Pons (tissue), 1 donor: ENCODE measurements around the gene TMEM253.
A peak's percentile ranks its signal among the peaks of the same experiment; 100 is the strongest.

Source experiments
- DNase-seq: peaks from one replicate; pipeline ENCODE4 v3.0.0-alpha.2; 2016; ENCODE audit warnings: low spot score

The TMEM253 gene

GRCh38 chr14:21100931-21101330, at the start of gene TMEM253:
Gene TMEM253 (plus strand): TSS chr14:21101066. CDS start chr14:21101344, 278 bp downstream.
- DNase-seq = no peak

DNA sequence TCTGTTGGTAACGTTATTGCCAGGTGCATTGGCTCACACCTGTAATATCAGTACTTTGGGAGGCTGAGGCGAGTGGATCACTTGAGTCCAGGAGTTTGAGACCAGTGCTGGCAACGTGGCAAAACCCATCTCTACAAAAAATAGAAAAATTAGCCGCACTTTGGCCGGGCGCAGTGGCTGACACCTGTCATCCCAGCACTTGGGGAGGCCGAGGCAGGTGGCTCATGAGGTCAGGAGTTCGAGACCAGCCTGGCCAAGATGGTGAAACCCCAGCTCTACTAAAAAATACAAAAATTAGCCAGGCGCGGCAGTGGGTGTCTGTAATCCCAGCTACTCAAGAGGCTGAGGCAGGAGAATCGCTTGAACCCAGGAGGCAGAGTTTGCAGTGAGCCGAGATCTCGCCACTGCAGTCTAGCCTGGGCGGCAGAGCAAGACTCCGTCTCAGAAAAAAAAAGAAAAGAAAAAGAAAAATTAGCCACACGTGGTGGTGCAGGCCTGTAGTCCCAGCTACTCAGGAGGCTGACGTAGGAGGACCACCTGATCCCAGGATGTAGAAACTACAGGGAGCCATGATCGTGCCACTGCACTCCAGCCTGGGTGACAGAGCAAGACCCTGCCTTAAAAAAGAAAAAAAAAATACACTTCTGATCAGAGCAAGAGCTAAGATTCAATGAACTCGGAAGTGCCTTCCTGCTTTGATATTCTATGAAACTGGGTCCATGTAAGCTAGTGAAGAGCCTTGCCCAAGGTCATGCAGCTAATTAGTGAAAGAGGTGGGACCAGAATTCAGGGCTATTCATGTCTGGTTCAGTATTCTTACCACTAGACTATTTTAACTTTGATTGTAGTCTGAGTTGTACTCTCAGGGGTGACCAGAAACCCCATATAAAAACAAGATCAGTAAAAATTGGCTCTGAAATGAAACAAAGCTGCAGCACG, 47.4 kb upstream of the TMEM253 start:
- no peak for DNase-seq

- DNase-seq = no peak
These were observed 46.6 kb upstream of the TMEM253 start for GRCh38 chr14:21054123-21054767.

DNA sequence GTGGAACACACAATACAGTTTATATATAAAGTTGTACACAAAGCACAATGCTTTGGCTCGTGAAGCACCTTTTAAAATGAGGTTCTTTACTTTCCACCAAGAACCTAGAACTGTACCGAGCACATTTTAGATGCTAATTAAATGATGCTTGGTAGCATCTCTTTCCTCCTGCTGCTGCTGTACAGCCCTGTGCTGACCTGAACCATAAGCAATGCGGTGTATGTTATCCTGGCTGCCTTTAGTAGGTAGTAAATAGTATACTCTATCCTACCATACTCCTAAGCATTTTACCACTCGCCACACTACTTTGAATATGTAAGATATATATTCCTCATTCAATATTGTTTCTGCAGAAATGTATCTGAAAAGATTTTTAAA, 46.1 kb upstream of the TMEM253 start:
- DNase-seq = no peak

GRCh38 chr14:21055432-21056117, 45.3 kb upstream of the TMEM253 start:
- no peak for DNase-seq

DNA sequence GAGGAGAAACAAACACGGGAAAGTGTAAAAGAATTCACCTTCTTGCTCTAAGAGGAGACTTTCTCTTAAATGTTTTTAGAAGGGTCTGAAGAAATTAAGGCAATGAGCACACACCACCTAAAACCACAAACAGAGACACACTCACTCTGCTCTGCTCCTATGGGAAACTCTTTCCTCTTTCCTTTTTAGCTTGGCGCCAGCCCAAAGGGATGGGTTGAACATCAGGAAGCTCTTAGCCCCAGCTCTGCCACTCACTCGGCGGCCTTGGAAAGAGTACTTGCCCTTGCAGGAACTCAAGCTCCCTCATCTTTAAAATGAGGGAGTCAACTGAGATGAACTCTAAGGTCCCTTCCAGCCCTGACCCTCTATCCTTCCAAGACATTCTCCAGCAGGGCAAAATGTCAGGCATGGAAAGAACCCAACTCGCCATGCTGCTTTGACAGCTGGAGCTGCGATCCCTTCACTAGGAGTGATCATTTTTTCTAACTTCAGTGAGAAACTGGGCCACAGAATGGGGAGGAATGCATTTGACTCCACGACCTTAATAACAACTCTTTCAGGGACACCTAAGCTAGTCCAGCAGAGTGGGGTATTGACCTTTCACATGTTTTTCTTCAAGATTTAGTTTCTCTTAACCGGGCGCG, 44.2 kb upstream of the TMEM253 start:
- no peak for DNase-seq

DNA sequence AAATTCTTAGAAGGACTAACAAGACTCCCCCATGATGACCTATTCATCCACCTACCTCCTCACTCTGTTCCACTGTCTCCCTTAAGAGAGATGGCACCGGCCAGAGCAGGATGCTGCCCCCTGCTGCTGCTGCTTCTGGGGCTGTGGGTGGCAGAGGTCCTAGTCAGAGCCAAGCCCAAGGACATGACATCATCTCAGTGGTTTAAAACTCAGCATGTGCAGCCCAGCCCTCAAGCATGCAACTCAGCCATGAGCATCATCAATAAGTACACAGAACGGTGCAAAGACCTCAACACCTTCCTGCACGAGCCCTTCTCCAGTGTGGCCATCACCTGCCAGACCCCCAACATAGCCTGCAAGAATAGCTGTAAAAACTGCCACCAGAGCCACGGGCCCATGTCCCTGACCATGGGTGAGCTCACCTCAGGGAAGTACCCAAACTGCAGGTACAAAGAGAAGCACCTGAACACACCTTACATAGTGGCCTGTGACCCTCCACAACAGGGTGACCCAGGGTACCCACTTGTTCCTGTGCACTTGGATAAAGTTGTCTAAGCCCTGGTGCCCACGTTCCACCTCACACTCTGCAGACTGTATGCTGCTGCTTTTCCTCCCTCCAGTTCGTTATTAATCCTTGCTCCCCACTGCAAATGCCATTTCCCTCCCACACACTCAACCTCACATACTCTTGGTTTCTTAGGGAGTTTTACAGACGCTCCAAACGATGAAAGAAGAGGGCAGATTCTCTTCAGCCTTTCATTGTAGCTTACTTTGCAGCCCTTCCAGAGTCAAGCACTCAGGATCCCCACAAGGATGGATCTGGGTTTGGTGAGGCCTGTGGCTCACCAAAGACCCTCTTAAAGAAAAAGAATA, 42.8 kb upstream of the TMEM253 start, which contains the start of gene RNASE8:
Gene RNASE8, plus strand, starts transcription at position 20 of the 873 bp plus-strand sequence. Its CDS starts 71 bp downstream, at position 91.
- no peak for DNase-seq

- no peak for DNase-seq
These were observed 42.0 kb upstream of the TMEM253 start for GRCh38 chr14:21058903-21059302.

- DNase-seq = peak; percentile 48
These were observed 40.8 kb upstream of the TMEM253 start for GRCh38 chr14:21059842-21060613.

DNA sequence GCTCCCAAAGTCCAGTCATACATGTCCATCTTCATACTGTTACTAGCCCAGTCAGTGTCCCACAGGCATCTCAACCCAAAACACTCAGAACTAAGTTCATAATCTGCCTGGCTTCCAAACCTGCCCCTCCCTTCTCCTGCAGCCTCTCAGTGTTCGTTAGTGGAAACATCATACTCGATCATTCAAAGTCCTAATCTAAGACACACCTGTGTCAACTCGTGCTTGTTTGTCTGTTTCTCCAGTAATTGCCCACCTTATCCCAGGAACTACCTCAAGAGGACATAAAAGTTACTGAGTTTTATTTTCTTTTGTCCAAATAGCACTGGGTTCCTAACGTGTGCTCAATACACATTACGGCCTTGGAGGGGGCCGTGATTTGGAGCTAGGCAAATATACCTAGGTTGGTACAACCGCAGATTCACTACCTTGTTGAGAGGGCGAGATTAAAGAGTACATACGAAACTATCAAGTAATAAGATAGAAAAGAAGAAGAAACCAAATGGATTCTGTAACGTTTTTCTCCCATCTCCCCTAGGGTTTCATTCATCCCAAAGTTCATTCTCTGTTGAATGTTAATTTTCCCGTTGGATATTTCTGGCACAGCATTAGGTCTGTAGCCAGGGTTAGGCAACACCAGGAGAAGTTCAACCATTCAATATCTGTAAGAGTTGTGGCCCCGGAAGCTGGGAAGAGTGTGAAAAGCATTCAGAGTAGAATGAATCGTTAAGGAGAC, 40.1 kb upstream of the TMEM253 start:
- DNase-seq = no peak

DNA sequence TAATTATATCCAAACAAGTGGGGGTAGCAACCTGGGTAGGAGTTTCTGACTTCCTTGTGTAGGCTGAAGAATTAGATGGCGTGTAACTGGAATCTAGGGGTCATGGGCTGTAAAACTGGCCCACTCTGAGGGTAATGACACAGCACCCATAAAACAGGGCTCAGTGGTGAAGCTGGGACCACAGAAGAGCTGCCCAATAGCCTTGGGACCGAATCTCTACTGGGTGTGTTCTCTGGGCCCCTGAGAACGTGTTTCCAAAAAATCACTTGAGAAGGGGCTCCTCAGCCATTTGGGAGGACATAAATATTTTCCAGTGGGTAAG, 39.6 kb upstream of the TMEM253 start:
- no peak for DNase-seq

DNA sequence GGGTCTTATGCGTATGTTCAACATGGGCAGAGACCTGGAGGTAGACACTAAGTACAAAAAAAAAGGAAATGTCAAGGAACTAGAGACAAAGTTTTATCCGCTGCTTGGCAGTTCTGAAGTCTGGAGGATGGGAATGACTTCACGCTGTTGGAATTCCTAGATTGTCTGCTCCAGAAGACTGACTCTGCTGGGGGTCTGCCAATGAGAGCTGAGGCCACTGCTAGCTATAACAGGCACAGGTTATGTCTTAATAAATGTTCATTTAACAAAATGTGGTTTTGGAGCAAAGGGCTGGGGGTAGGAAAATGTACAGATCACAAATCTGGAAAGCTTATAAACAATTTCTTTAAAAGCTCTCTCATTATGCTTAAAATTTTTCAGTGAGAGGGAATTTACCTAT, 37.4 kb upstream of the TMEM253 start:
- DNase-seq = no peak

DNA sequence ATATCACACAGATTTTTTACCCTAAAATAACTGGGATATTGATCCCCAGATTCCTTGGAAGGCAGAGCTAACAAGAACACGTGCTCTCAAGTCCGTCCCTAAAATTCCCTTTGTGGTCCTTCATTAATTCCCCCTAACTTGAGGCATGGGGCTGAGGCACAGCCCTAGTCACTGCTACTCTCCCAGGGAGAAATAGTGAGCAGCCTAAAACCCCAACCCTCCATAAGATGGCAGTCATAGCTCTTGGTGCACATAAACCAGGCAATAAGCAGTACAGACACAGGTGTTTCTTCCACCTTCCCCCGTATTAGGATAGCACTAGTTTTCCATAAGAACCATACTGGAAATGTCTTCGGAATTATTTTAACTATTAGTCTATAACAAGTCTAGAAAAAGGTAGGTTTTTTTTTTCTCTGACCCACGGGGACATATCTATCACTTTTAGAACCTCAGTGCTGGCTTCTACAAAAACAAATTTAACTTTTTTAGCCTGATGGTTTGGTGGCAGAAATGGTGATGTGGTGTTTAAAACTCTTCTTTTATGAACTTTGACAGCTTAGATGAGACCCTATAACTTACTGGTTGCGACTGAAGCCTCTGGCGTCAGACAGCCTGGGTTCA, 33.9 kb upstream of the TMEM253 start:
- DNase-seq = no peak

DNA sequence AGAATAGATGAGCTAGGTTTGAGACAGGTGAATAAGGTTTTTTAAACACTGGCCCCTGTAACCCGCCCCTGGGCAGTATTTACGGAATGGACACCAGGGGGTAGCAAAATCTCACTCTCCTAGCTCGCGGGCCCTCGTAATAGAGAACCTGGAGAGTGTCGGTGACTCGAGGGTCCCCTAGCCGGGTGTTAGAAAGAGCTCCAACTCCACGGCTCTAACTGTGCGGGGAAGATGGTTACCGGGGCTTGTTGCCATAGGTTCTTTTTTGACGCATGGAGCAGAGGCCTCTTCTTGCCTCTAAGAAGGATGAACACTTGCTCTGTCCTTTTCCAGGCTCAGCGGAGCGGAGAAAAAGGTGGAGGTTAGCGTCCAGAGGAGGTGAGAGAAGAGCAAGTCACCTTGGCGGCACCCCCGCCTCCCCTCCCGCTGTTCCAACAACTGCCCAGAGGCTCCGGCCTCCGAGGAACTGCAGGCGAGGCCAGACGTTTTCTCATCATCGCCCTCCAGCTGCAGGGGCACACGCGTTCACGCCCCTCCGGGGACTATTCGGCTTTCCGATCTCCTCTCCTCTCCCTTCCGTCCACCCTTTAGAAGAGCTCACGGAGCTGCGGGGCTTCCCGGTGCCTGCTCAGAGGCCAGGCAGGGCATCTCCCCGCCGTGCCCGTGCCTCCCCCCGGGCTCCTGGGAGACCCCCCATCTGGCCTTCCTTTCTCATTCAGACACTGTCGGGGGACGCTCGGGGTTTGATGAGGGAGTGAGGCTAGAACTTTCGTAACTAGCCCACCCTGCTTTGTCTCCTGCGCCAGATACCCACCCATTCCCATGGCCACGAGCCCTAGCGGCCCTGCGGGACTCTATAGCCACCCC, 32.1 kb upstream of the TMEM253 start:
- DNase-seq = peak; percentile 73

GRCh38 chr14:21069388-21070082, 31.3 kb upstream of the TMEM253 start:
- peak; percentile 74 for DNase-seq

- peak; percentile 55 for DNase-seq
These were observed 30.7 kb upstream of the TMEM253 start, which contains the start of gene ARHGEF40 for GRCh38 chr14:21070083-21070609. Gene ARHGEF40 (plus strand): TSS chr14:21070304. CDS start chr14:21070397, 93 bp downstream.

DNA sequence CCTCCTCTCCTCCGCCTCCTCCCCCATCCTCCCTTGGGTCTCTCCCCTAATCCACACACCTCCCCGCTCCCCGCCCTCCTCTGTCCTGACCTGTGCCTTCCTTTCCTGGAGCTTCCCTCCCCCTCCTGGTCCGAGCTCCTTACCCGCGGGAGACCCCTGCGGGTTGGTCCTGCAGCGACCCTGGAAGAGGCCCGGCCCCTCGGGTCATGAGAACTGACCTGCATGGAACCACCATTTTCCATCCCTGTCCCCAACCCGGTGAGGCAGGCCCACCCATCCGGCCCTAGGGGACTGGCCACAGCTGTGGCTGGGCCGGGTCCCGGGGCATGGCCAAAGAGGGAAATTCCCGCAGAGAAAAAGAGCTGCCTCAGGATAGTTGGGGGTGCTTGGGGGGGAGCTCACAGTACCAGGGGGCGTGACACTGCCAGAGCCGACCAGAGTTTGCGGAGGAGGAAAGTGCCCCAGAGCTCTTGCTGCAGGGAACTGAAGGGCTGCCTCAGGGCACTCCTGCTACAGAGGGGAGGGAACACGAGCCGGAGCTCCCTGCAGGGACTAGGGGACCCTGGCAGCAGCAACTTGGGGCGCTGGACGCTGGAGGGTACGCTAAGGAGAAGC, 30.1 kb upstream of the TMEM253 start:
- peak; percentile 36 for DNase-seq
